Measurements from ENCODE around the gene GPRC5D. TPM values are rescaled to one million over a fixed set of nuclear protein-coding genes. Genes with fewer than 3 reads are reported as not detected.

The GPRC5D gene
- total RNA-seq, 1 donor from 2014 or later, result not detected

- TF ChIP-seq CTCF (conservative IDR thresholded peaks at IDR 0.05; ENCODE audit: low read depth, low read length), result no peak
- DNase-seq (ENCODE audit: low read depth), result no peak
- no peak overlapping the region for H3K4me3 ChIP-seq (ENCODE audit: low read depth, low read length)
Observed at GRCh38 chr12:12919666-12920435, 32.1 kb downstream of the GPRC5D start.

DNA sequence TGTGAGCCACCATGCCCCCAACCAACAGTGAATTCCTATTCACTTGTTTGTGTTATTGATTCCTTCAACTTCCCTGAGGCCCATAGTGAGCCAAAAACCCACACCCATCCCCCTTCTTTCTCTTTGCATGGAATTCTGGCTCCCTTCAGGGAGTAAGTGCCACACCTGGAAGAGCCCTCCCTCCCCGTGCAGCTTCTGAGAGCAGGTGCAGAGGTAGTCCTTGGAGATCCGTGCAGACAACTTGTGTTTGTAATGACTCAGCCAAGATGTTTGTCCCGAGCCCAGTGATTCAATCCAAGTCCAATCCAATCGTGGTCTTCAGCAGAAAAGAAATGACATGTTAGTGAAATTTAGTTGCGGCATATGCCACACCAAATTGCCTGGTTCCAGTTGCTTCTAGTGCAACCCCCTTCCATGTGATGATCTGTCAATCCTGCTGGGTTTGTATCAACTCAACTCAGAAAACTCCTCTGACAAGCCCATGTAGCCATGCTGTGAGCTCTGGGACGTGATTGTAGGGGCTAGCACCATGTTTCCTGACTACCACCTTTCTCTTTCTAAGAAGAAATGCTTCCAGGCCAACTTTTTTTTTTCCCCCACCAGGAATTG is 33.1 kb downstream of the GPRC5D start:
- no peak overlapping the region for H3K4me3 ChIP-seq (ENCODE audit: low read depth, low read length)
- no peak for DNase-seq (ENCODE audit: low read depth)
- no peak for TF ChIP-seq CTCF (conservative IDR thresholded peaks at IDR 0.05; ENCODE audit: low read depth, low read length)

DNA sequence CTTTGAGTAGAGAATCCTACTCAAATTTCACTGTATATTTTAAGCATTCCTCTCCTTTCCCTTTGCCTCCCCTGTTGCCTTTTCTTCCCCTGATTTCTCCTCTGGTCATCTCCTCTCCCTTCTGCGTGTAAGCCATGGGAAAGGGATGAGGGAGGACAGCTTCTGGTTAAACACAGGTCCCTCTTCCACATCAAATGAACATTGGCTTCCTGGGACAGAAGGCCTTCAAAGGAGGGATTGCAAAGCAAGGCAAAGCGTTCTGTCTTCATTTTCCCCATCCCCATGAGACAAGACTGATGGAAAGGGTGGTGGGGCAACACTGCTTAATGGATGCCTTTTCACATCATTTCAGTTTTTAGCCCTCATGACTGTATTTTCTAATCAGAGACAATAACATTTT is 34.5 kb downstream of the GPRC5D start:
- no peak overlapping the region for H3K4me3 ChIP-seq (ENCODE audit: low read depth, low read length)
- DNase-seq (ENCODE audit: low read depth), result no peak
- no peak for TF ChIP-seq CTCF (conservative IDR thresholded peaks at IDR 0.05; ENCODE audit: low read depth, low read length)

GRCh38 chr12:12916135-12916944 is 35.6 kb downstream of the GPRC5D start:
- no peak overlapping the region for H3K4me3 ChIP-seq (ENCODE audit: low read depth, low read length)
- DNase-seq (ENCODE audit: low read depth), result no peak
- peak; percentile 98 for TF ChIP-seq CTCF (conservative IDR thresholded peaks at IDR 0.05; ENCODE audit: low read depth, low read length)

- no peak for DNase-seq (ENCODE audit: low read depth)
- TF ChIP-seq CTCF (conservative IDR thresholded peaks at IDR 0.05; ENCODE audit: low read depth, low read length), result no peak
- H3K4me3 ChIP-seq (ENCODE audit: low read depth, low read length), result no peak overlapping the region
Observed at GRCh38 chr12:12915656-12916055, 36.3 kb downstream of the GPRC5D start.

- no peak for TF ChIP-seq CTCF (conservative IDR thresholded peaks at IDR 0.05; ENCODE audit: low read depth, low read length)
- H3K4me3 ChIP-seq (ENCODE audit: low read depth, low read length), result no peak overlapping the region
- no peak for DNase-seq (ENCODE audit: low read depth)
Observed at GRCh38 chr12:12912711-12913110, 39.3 kb downstream of the GPRC5D start.
